GM12892 (cell line): Measurements from ENCODE around the gene GALNT10.

Experiments used
- DNase-seq: peaks from one replicate; pipeline ENCODE4 v3.0.0; 2011; ENCODE audit not compliant: insufficient read length
- FAIRE-seq: peaks from 2 replicates; lab custom pipeline; 2011; peaks lifted over from hg19 to GRCh38; lab: Jason Lieb, UNC
- POLR2A ChIP-seq: IDR thresholded peaks from 2 replicates; pipeline ENCODE4 v1.6.1; 2011; ENCODE audit warnings: low read depth, low read length, control low read depth
- POLR2AphosphoS5 ChIP-seq: IDR thresholded peaks from 2 replicates; pipeline ENCODE4 v1.6.1; 2011; ENCODE audit warnings: low read depth, low read length, control low read depth
- TAF1 ChIP-seq: IDR thresholded peaks from 2 replicates; pipeline ENCODE4 v1.6.1; 2011; ENCODE audit warnings: low read depth, mild to moderate bottlenecking, control low read depth, low read length, borderline replicate concordance

Gene GALNT10

DNA sequence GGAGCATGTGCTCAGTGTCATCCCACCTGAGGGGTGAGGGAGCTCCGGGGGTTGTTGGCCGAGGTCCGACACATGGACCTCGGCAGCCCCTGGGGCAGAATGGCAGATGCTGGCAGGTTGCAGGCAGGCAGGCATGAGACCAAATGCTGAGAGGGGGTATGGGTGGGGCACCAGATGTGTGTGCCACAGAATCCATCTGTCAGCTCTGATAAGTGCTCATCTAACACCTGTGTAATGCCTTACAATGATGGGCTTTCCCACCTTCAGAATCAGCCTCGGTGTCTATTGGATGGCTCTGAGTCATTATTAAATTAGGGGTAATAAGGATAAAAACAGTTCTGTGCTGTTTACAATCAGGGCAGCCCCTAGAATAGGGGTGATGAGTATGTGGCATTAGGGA is 182.1 kb downstream of the GALNT10 start:
- DNase-seq = no peak
- FAIRE-seq = no peak
- no peak for TF ChIP-seq TAF1
- no peak for TF ChIP-seq POLR2A
- no peak for TF ChIP-seq POLR2AphosphoS5

DNA sequence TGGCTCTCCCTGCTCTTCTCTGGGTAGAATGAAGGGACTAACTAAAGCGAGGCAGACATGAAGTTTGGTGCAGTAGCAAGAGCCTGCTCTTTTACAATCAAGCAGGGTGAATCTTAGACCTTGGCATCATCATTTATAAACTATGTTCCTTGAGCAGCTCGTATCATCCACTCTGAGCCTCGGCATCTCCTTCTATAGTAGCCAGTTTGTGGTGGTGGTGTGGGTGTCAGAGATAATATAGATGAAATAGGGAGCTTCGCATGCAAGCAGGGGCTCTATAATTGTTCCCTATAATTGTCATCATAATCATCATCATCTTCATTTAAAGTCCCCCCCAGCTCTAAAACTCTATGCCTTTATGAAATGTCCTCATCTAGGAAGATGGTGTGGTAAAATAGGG is 182.8 kb downstream of the GALNT10 start:
- TF ChIP-seq TAF1 (no peak), POLR2AphosphoS5 (no peak), POLR2A (no peak)
- FAIRE-seq (no peak), DNase-seq (no peak)

- DNase-seq = no peak
- no peak for FAIRE-seq
- no peak for TF ChIP-seq TAF1
- no peak for TF ChIP-seq POLR2AphosphoS5
- TF ChIP-seq POLR2A = no peak
Measured at GRCh38 chr5:154373729-154374179, 183.2 kb downstream of the GALNT10 start.

- TF ChIP-seq TAF1 = no peak
- no peak for TF ChIP-seq POLR2AphosphoS5
- TF ChIP-seq POLR2A = no peak
- DNase-seq = no peak
- no peak for FAIRE-seq
Measured at GRCh38 chr5:154374264-154374663, 183.7 kb downstream of the GALNT10 start.

- DNase-seq (no peak), FAIRE-seq (no peak)
Measured at GRCh38 chr5:154375329-154376008, 184.9 kb downstream of the GALNT10 start.

DNA sequence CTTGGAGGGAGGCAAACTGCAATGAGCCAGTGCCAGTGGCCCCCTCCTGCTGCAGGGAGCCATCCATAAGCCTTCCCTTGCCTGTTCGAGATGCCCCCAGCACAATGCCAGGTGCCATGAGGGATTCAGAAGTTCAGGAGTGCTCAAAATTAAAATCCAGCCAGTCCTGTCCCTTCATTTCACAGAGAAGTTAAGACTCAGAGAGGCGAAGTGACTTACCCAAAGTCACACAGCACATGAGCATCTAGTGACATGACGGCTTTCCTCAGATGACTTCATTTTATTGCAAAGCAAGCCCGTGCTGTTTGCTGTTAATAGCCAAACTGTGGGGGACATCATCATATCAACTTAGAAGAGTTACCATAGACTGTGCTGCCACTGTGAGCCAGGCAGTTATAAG is 185.9 kb downstream of the GALNT10 start:
- DNase-seq (no peak), FAIRE-seq (no peak)
- TF ChIP-seq POLR2A (no peak), POLR2AphosphoS5 (no peak), TAF1 (no peak)

More at GRCh38 chr5:154375329-154376008, 184.9 kb downstream of the GALNT10 start:
- TF ChIP-seq POLR2AphosphoS5 (no peak), POLR2A (no peak), TAF1 (no peak)

DNA sequence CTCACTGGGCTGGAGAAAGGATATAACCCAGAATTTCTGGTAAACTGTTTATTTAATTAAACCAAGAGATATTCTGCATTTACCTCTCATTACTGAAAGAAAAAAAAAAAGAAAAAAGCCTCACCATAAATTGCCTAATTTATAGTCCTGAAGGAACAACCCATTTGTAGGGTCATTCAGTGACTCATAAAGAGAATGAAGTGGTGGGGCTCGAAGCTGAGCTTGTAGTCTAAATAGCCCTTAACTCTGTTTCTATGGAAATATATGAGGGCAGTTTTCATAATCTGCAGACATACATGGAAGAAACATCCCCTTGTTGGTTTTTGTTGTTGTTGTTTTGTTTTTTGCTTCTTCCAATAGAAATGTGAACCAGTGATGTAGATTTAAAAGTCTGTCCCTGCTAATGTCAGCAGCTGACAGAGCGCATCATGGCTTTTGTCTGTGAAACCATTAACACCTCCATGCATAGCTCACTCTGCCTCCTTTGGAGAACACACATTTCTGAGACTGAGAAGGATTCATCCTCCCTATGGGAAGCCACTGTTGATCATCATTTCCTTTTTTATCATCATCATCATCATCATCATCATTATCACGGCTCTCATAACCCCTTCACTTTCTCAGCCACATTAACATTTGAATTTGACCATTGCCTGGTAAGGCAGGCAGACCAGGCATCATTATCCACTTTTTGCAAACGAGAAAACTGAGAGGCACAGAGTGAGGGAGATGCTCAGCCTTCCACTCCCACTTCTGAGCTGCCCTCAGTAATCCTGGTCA is 187.4 kb downstream of the GALNT10 start:
- no peak for DNase-seq
- no peak for TF ChIP-seq POLR2A
- FAIRE-seq = no peak

DNA sequence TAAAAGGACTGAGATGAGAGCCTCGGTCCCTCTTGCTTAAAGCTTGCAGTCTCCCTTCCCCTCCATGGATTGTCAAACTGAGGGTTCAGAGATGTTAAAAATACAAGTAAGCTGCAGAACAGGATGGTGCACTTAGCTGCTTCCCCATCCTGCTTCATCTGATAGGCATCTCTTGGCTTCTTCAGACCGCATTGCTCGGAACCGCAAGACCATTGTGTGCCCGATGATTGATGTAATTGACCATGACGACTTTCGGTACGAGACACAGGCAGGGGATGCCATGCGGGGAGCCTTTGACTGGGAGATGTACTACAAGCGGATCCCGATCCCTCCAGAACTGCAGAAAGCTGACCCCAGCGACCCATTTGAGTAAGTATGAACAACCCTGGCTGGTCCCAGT is 189.7 kb downstream of the GALNT10 start:
- DNase-seq (no peak), FAIRE-seq (no peak)
- TF ChIP-seq POLR2AphosphoS5 (no peak), POLR2A (no peak), TAF1 (no peak)

- FAIRE-seq = peak; percentile 99
- TF ChIP-seq POLR2A = no peak
- no peak for TF ChIP-seq TAF1
- TF ChIP-seq POLR2AphosphoS5 = no peak
- DNase-seq = peak; percentile 47
Measured at GRCh38 chr5:154384480-154385235, 194.1 kb downstream of the GALNT10 start.

DNA sequence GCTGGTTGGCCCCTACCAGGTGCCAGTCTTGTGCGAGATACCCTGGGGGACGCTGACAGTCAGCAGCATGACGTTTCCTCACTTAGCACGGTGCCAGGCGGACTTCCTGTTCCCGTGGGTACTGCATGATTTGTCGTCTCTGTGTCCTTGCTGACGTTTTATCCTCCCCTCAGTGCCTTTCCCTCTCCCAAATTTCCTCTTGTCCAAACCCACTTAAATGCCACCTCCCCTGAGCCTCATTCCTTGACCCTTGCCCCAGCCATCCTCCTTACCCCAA is 194.6 kb downstream of the GALNT10 start:
- peak; percentile 24 for FAIRE-seq
- TF ChIP-seq POLR2AphosphoS5 = no peak
- DNase-seq = no peak

DNA sequence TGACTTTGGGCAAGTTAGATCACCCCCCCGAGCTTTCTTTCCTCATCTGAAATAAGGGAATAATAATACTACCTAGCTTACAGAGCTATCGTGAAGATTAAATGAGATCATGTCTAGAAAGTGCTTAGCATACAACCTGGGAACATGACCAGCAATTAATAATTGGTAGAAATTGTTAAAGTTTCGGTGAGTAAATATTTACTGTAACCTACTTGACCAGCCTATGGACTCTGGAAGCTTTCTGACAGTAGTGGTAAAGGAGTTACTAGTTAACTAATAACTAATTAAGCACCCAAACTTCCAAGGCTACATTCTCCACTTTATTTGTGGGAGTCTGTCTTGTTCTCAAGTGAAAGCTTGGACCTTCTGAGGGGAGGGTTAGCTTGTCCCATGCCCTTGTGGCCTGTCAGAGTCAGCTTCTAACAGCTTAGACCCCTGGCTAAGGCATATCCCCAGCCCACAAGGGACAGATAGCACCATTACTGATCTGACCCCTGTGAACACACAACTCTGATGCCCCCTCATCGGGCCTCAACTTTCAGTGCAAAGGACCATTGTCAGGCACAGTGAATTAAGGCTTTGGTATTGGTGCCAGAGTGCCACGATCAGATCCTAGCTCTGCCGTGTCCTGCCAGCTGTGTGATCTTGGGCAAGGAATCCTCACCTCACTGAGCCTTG is 196.6 kb downstream of the GALNT10 start:
- FAIRE-seq (no peak), DNase-seq (no peak)

GRCh38 chr5:154388842-154389241 is 198.3 kb downstream of the GALNT10 start:
- no peak for TF ChIP-seq POLR2AphosphoS5
- TF ChIP-seq TAF1 = no peak
- TF ChIP-seq POLR2A = no peak
- FAIRE-seq (no peak), DNase-seq (no peak)

More for the DNA sequence above, 196.6 kb downstream of the GALNT10 start:
- TF ChIP-seq POLR2A (no peak), POLR2AphosphoS5 (no peak), TAF1 (no peak)
